ENCODE results near the gene ZNF341. TPM values are rescaled to one million over a fixed set of nuclear protein-coding genes. Genes with fewer than 3 reads are reported as not detected.

The ZNF341 gene
- polyA plus RNA-seq, 1 experiment: 2.9 TPM

DNA sequence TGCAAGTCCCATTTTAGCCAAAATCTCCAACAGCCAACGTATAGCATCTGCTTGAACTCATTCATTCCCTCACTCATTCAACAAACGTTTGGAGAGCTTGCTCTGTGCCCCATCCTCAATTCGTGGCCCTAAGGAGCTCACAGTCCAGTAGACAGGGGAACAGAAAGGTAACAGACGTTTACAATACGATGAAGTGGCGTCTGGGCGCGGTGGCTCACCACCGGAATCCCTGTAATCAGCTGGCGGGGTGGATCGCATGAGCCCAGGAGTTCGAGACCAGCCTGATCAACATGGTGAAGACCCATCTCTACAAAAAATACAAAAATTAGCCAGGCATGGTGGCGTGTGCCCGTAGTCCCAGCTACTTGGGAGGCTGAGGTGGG lies 44.8 kb upstream of the ZNF341 start:
- Histone ChIP-seq H3K36me3 (ENCODE audit: control insufficient read depth, insufficient read depth, low read length) (no peaks in the 10 kb centered on the region), H3K4me3 (ENCODE audit: low read depth, low read length) (no peak overlapping the region), H3K27me3 (ENCODE audit: control insufficient read depth, insufficient read depth, low read length) (no peaks in the 10 kb centered on the region)
- ChIA-PET CTCF (interaction anchor here (0.5 to 1.0 kb wide), 2 partner anchors 9 to 121 kb away, joined by 3 read pairs; no protein-coding TSS in a partner anchor), POLR2A (no interaction called here)
- TF ChIP-seq, protein P1, sequence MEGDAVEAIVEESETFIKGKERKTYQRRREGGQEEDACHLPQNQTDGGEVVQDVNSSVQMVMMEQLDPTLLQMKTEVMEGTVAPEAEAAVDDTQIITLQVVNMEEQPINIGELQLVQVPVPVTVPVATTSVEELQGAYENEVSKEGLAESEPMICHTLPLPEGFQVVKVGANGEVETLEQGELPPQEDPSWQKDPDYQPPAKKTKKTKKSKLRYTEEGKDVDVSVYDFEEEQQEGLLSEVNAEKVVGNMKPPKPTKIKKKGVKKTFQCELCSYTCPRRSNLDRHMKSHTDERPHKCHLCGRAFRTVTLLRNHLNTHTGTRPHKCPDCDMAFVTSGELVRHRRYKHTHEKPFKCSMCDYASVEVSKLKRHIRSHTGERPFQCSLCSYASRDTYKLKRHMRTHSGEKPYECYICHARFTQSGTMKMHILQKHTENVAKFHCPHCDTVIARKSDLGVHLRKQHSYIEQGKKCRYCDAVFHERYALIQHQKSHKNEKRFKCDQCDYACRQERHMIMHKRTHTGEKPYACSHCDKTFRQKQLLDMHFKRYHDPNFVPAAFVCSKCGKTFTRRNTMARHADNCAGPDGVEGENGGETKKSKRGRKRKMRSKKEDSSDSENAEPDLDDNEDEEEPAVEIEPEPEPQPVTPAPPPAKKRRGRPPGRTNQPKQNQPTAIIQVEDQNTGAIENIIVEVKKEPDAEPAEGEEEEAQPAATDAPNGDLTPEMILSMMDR (IDR thresholded peaks at IDR 0.05; ENCODE audit: insufficient read depth, low read depth, low read length): no peak
- no peak for DNase-seq (ENCODE audit: low read depth)

DNA sequence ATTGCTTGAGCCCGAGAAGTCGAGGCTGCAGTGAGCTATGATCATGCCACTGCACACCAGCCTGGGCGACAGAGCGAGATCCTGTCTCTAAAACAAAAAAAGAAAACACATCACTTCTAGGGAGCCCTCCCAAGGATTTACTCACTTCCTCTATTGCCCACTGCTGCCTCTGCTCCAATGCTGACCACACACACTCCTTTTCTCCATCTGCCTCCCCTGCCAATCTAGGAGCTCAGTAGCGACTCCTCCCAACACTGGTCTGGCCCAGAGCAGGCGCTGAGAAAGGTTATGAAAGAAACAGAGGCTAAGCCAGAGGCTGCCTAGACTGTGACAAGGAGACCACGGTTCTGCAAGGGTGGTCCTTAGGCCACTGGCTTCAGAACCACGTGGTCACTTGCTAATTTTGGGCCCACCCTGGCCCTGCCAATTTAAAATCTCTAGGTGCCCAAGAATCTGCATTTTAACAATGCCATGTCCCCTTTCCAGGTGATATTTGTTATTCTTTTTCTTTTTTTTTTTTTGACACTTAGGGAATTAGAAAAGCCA lies 44.4 kb upstream of the ZNF341 start:
- DNase-seq (ENCODE audit: low read depth): no peak
- H3K27me3 ChIP-seq (ENCODE audit: control insufficient read depth, insufficient read depth, low read length): no peaks in the 10 kb centered on the region
- TF ChIP-seq, protein P1 (IDR thresholded peaks at IDR 0.05; ENCODE audit: insufficient read depth, low read depth, low read length): no peak
- CTCF ChIA-PET: interaction anchor here (1.0 to 1.2 kb wide), 3 partner anchors 8 to 45 kb away, joined by 3 read pairs; no protein-coding TSS in a partner anchor
- no peaks in the 10 kb centered on the region for H3K36me3 ChIP-seq (ENCODE audit: control insufficient read depth, insufficient read depth, low read length)
- POLR2A ChIA-PET: no interaction called here
- no peak overlapping the region for H3K4me3 ChIP-seq (ENCODE audit: low read depth, low read length)

DNA sequence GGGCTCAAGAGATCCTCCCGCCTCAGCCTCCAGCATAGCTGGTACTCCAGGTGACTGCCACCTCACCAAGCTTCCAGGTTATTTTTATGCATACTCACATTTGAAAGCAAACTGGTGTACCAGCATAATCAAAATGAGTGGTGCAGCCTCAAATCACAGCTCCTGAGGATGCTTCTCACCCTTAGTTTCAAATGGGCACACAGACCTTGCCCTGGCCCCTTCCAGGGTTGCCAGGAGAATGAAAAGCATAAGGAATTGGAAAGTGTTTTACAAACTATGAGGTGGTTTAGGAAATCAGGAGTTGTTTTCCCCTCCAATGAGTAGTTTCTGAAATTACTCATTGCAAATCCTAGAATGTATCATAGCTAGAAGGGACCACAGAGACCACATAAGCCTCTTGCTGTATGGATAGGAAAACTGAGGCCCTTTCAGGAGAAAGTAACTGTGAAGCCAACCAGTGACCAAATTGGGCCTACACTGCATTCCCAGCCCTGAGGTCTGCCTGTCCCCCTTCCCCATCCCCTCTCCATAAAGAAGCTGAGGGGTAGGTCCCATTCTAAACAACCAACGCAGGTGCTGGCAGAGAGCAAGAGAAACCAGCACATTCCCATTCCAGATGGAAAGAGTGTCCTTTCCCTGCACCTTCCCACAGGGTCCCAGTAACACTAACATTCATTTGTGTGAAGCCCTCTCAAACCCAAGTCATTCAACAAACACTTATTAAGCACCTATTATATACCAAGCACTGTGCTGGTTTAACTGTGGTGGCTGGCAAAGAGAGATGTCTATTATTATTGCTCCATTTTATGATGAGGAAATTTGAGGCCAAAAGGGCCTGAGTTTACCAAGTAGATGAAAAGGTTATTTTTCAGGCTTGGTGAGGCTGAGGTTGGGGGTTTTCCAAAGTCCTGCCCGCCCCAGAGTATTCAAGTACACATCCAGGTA lies 43.5 kb upstream of the ZNF341 start:
- TF ChIP-seq, protein P1 (IDR thresholded peaks at IDR 0.05; ENCODE audit: insufficient read depth, low read depth, low read length): no peak
- Histone ChIP-seq H3K4me3 (ENCODE audit: low read depth, low read length) (no peak overlapping the region), H3K27me3 (ENCODE audit: control insufficient read depth, insufficient read depth, low read length) (no peaks in the 10 kb centered on the region), H3K36me3 (ENCODE audit: control insufficient read depth, insufficient read depth, low read length) (no peaks in the 10 kb centered on the region)
- ChIA-PET POLR2A (no interaction called here), CTCF (interaction anchor here (1.0 to 1.2 kb wide), 3 partner anchors 8 to 44 kb away, joined by 3 read pairs; no protein-coding TSS in a partner anchor)
- DNase-seq (ENCODE audit: low read depth): no peak

DNA sequence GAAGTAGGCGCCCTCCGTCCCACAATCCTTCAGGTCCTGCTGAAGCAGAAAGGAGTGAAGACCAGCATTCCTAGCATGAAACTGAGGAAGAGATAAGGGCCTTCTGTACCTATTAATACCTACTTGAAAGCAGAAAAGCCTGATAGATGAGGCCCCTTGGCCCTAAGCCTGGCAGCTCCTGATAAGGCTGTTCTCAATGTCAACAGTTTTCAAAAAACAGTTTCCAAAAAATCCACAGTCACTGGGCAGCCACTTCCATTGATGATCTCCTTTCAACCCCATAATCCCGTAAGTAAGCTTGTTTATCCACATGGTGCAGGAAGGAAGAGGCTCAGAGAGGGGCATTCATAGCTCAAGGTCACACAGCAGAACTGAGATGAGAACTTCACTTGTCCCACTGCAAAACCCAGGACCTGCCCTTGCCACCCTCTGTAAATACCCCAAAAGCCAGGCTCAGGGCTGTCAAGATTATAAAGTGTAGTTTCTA lies 42.8 kb upstream of the ZNF341 start:
- Histone ChIP-seq H3K36me3 (ENCODE audit: control insufficient read depth, insufficient read depth, low read length) (no peaks in the 10 kb centered on the region), H3K27me3 (ENCODE audit: control insufficient read depth, insufficient read depth, low read length) (no peaks in the 10 kb centered on the region), H3K4me3 (ENCODE audit: low read depth, low read length) (no peak overlapping the region)
- POLR2A ChIA-PET: no interaction called here
- TF ChIP-seq, protein P1 (IDR thresholded peaks at IDR 0.05; ENCODE audit: insufficient read depth, low read depth, low read length): no peak
- DNase-seq (ENCODE audit: low read depth): no peak
- CTCF ChIA-PET: no interaction called here

DNA sequence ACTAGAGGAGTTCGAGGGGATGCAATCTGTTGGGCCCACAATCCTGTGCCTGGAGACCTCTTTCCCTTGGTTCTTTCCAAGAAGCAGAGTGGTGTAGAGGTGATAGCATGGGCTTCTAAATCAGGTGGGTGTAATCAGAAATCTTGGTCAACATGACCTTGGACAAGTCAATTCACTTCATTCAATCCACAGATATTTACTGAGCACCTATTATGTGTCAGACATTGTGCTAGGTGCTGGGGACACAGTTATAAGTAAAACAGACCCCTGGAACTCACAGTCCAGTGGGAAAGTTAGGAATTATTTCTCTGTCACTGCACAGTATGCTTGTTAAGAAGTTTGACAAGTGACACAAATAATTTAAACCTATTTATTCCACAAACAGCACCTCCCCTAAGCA lies 42.3 kb upstream of the ZNF341 start:
- H3K27me3 ChIP-seq (ENCODE audit: control insufficient read depth, insufficient read depth, low read length): no peaks in the 10 kb centered on the region
- DNase-seq (ENCODE audit: low read depth): no peak
- H3K36me3 ChIP-seq (ENCODE audit: control insufficient read depth, insufficient read depth, low read length): no peaks in the 10 kb centered on the region
- TF ChIP-seq, protein P1 (IDR thresholded peaks at IDR 0.05; ENCODE audit: insufficient read depth, low read depth, low read length): no peak
- ChIA-PET CTCF (interaction anchor here (0.9 kb wide), 1 partner anchor 123 kb away, joined by 3 read pairs; no protein-coding TSS in a partner anchor), POLR2A (no interaction called here)
- no peak overlapping the region for H3K4me3 ChIP-seq (ENCODE audit: low read depth, low read length)
